GOT3 (cell line): ENCODE measurements around the gene SH3RF3.

ENCODE experiments used
- DNase-seq: peaks from one replicate; lab custom pipeline; 2025; ENCODE audit warnings: mixed read lengths; lab: John Stamatoyannopoulos, UW

Gene SH3RF3

DNA sequence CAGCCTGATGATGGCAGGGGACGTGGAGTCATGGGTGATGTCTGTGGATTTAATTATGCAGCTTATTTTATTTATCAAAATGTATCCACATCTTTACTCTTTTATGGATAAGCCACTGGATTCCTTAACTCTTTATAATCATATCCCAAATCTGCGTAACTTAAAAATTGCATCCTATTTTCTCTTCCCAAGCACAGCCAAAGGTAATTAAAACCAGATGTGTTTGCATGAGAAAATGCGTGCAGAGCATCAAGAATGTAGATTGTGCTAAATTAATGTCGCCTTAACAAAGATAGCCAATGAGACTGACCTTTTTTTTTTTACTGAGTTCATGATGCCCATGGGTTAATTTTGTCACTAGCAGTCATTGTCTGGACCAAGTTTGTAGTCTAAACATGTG lies 10.0 kb downstream of the SH3RF3 start:
- no peak for DNase-seq

DNA sequence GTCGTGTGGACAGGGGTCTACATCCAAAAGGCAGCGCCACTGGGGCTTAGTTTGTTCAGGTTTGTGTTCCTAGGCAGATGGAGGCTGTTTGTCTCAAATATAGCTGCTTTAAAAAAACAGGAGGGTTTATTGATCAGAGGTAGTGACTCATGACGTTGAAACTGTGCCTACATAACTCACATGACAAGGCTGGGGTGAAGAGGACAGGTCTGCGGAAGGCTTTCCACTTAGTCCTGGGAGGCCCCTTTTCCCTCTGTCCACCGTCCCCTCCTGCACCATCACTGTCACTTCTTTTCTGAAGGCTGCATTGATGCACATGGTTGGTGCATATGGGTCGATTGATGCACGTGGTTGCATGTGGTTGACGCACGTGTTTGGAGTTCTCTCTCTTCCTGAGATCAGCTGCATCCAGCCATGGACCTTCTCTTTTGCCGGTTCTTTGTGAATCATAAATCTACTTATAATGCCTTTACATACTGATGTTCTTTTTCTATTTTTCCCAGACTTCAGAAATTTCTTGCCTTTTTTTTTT lies 10.9 kb downstream of the SH3RF3 start:
- no peak for DNase-seq

DNA sequence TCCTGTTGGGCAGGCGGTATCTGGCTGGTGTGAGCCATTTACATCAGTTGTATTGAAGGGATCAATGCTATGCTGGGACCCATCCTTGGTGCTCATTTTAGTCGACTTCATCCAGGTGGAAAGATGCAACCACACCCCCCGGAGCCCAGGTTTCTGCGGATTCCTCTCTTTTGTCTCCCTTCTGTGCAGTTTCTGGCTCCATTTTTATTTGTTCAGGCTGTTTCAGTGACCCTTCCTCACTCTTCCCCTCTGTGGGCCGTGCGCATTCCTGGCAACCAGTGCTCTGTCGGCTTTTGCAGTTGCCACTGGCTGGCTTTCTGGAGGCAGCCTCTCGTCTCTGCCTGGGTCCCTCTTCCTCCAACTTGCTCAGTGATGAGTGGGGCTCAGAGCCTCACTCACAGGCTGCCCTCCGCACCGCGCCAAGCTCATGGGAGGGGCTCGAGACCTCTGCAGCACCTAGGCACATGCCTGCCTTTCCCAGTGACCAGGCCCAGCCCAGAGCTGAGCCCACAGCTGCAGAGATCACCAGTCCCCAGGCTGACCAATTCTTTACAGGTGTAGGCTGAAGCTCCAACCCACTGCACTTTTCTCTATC lies 12.1 kb downstream of the SH3RF3 start:
- DNase-seq = no peak

DNA sequence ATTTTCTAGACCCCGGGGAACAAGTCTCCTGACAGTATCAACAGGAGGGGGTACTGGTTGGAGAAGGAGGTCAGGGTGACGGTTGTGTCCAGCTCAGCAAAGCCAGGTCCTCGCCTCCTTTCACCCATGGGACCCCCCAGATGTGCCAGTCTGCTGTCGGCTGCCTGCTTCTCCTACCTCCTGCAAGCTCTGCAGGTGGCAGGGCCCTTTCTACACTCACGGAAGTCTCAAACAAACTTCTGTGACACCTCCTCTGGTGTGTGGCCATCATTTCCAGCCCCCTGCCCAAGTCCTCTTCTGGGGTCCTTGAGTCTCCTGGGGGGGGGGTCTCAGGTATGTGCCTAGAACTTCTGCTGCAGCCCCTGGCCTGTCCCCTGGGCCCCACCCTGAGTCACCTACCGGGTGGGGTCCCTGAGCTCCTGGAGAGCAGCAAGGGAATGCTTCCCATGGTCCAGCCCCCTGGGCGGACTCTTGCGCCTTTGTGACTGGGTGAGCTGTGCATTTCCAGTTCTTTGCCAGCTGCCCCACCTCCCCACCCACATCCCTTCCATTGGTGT lies 12.8 kb downstream of the SH3RF3 start:
- DNase-seq = no peak

DNA sequence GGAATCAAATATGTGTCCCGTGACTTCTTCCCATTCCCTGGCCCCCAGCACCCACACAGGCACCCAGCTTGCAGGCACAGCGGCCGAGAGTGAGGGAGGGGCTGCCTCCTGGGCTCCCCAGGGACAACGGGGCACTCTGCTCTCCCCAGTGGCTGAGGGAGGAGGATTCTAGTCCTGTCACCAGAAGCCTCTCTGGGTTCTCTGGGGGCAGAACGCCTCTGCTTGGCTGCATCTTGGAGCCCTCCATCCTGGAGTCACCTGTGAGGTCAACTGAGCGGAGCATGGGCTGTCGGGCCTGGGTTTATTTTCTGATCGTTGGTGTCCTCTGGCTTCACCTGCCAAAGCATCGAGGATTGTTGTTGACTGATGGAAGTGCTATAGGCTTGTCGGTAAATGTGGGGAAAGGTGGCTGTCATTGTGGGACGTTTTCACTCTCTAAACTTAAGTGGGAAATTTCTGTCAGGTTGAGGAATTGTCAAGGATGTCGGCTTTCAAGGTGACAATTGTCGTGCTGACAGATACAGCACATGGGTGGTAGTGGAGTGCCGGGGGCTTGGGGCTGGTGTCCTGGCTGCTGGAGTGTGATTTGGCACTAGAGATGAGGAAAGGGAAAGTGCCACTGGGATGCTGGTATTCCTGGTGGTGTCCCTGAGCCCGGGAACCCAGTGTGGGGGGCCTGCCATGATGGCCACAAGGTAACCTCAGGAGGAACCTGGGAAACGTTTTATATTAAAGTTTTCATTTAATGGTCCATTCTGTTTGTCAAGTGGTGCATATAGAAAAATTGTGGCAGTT lies 13.6 kb downstream of the SH3RF3 start:
- no peak for DNase-seq

DNA sequence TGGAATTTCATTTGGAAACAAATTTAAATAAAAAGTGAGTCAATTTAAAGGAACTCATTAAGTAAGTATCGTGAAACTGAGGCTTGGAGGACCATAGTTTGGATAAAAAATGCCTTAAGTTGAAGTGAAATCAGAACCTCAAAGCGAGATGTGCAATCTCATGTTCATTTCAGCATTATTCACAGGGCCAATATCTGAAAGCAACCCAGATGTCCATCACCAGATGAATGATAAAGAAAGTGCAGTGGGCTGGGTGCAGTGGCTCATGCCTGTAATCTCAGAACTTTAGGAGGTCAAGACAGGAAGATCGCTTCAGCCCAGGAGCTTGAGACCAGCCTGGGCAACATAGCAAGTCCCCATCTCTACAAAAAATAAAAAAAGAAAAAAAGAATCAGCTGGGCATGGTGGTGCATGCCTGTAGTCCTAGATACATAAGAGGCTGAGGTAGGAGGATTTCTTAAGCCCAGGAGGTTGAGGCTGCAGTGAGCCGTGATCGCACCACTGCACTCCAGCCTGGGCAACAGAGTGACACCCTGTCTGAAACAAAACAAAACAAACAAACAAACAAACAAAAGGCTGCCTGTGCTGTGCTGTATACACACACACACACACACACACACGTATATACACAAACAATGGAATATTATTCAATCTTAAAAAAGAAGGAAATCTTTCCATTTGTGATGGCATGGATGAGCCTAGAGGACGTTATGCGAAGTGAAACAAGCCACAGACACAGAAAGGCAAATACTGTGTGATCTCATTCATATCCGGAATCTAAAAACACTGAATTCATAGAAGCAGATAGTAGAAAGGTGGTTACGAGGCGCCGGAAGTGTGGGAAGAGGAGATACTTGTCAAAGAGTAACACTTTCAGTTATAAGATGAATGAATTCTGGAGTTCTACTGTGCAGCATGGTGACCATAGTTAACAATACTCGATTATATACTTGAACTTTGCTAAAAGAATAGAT lies 14.5 kb downstream of the SH3RF3 start:
- no peak for DNase-seq

DNA sequence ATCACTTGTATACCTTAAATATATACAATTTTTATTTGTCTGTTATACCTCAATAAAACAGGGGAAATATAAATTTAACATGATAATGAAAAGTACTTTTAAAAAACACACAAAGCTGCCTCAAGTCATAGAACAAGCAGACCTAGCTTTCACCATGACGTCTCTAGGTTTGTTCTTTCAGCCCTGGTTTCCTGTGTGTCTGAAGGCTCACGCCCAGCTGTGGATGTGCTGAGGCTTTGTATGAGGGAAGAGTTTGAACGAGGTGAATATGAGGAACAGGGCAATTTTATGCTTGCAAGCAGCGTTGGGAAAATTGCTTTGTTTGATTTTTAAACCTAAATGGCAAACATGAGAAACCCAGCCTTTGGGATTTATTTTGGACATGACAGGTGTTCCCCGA lies 15.3 kb downstream of the SH3RF3 start:
- no peak for DNase-seq

DNA sequence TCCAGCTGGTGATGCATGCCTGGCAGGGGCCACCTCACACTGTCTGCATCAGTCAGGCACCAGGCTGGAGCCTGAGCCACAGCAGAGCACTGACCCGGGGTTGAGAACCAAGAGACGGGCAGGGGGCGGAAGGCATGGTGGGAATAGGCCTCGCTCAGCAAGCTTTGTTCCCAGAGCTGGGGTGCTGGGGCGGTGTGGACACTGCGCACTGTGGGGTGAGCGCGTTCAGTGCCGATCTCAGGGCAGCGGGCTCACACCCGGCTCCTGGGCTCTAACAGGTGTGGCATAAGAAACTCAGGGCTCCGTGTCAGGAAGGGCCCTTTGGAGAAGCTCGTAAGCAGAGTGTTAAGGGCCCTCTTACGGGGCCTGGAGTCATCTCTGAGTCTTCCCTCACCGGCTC lies 15.7 kb downstream of the SH3RF3 start:
- no peak for DNase-seq

DNA sequence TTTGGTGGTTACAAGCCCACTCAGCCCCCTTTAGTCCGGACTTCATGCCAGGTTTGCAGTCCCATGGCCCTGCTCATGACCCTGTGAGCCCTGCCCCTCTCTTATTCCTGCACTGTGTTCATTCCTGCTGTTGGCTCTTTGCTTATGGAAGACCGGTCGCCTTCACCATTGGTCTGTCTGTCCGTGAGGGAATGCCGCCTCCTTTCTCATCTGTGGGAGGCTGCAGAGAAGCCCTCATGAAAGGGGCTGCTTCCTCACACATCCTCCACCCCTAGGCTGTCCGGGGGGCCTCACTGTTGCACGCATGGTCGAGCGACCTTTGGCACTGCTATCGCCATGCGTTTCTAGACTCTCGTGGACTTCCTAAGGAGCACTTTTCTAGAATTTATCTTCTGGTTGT lies 16.3 kb downstream of the SH3RF3 start:
- no peak for DNase-seq

DNA sequence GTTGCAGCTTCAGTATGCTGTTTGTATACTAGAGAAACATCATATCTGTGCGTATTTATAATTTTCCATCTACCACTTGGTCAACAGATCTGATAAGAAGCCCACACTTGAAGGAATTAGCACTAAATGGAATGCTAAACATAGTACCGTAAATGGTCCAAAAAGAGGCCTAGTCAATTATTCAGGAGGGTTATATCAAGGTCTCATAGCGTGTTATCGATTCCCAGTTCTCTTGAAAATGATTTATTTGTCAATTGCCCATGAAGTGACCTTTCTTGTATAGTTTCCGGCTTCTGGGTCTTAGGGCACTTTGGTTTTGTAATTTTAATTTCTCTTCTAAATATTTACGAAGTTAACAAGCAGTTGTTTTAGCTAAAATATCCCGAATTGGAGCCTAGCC lies 18.4 kb downstream of the SH3RF3 start:
- no peak for DNase-seq

DNA sequence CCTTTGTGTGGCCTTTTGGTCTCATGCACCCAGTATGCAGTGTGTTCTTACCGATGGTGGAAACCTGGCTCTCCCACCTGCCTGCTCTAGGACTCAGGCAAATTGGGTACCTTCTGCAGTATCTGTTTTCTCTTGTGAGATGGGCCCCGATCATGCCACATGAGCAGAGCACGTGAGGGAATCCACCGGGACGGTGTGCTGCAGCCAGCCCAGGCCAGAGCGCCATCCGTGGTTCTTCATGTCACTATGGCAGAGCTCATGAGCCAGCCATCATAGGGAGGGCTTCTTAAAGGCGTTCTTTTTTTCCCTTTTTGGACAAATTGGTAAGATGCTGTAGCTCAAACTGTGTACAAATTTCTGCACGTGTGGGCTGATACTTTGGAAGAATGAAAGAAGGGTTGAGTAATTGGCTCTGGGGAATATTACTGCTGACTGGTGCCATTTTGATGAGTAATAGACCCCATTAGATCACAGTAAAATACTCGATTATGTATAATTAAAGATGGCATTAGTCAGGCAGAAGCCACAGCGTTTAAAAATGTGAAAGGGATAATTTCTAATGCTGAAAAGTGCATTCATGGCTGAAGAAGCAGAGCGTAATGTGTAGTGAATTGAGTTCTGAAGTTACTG lies 19.2 kb downstream of the SH3RF3 start:
- no peak for DNase-seq

DNA sequence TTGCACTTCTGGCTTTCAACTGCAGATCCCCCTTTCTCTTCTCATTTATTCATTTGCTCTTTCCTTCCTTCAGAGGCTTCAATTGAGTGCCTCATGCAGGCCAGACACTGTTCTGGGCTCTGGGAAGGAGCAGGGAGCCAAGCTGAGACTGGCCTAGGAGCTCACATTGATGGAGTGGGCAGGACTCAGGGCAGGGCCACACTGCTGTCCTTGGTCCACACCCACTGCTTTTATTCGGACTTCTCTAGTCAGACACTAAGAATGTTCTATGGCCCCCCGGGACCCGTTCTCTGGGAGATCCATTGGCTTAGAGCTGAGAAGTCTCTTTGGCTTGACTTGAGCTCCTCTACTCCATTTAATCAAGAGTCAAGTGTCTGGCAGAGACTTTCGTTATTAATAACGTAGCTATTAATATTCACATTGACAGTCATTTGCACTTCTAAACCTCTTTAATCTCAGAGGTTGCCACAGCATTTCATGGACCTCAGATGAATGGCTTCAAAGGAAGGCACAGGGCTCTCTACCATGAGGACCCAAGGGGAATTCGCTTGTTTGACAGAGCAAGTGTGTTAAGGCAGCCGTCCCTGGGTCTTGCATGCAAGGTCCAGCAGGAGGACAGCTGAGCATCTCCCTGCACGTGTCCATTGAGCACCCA lies 20.1 kb downstream of the SH3RF3 start:
- DNase-seq = no peak

DNA sequence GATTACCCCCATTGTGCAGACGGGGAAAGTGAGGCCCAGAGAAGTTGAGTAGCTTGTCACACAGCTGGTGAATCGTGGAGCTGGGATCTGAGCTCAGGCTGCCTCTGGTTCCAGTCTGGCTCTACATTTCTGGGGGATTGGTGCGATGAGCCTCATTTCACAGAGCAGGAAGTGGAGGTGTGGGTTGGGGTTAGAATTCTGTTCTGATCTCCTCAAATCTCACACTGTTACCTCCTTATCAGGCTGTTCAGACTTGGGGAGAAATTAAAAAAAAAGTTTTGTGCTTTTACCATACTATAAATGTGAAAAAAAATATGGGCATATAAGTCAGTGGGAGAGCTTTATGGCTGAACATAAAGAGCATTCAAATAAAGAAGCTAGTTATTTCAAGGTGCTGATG lies 21.6 kb downstream of the SH3RF3 start:
- DNase-seq = no peak

DNA sequence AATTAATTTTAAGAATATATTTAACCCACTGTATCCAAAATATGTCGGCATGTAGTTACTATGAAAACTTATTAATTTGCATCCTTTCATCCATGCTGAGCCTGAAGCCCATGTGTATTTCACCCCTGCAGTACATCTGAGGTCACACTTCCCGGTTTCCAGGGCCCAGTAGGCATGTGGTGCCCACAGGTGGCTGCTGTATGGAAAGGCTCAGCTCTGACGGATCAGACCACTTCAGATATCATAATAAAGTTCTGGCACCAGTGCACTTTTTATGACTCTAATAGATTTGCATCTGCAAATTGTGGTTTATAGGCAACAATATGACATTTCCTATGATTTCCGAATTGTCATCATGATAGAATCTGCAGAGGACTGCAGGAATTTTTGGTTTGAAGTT lies 22.5 kb downstream of the SH3RF3 start:
- no peak for DNase-seq

DNA sequence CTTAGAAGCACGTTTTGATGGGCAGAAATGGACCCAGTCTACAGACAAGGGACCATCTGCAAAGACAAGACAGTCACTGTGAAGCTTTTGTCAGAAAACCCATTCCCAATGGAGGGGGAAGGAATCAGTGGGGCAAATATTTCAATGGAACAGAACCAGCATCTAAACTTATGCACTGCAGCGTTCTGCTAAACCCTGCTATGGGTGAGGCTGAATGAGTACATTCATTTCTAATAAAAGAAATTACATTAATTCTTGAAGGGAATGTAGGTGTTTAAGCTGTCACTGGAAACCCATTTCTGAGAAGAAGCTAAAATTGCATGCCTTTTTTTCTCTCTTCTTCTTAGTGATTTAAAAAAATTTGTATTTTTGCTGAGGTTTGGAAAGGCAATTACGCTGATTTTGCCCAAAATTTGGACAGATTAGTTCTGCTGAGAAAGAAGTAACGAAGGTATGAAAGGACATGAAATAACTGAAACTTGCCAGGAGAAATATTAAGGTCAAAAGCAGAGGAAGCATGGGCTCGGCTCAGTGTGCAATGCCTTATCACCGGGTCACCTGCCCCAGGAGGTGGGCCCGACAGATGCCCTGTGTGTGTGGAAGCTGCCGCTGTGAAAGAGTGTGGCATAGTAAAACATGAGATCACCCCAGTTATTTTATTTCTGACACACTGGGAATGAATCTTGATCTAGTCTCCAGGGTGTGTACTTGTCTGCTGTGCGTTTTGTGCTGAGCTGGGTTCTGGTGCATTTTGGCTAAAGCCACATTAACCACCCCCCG lies 24.2 kb downstream of the SH3RF3 start:
- DNase-seq = no peak

DNA sequence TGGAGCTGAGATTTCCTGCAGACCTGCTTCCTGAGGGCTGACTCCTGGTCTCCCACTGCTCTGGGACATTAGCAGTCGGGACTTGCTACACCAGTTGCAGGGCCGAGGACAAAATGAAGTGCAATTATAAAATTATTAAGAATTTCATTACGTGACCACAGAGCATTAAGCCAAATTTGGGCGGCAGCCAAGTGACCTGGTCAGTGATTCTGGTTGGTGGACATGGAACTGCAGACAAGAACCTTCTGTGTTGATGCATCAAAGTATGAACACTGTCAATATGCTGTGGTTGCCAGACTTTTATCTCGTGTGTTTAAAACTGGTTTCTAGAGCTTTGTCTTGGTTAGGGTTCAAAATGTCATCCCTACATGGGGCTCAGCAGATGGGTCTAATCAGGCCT lies 24.8 kb downstream of the SH3RF3 start:
- DNase-seq = no peak

DNA sequence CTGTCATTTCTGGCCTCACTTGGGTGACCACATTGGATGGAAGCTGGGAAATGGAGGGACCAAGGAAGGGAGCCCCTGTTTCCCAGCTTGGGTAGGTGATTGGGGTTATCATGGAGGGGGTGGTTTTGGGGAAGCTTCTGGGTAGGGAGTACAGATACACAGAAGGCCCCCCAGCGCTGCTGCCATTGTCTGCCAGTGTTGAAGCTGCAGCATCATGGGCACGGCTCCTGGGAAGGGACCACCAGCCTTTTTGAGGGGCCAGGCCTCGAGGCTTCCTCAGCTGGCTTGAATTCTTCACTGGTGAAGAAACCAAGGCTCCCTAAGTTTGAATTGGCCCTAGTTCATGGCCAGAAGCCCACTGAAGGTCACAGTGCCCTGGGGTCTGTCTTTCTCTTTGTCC lies 25.2 kb downstream of the SH3RF3 start:
- no peak for DNase-seq

DNA sequence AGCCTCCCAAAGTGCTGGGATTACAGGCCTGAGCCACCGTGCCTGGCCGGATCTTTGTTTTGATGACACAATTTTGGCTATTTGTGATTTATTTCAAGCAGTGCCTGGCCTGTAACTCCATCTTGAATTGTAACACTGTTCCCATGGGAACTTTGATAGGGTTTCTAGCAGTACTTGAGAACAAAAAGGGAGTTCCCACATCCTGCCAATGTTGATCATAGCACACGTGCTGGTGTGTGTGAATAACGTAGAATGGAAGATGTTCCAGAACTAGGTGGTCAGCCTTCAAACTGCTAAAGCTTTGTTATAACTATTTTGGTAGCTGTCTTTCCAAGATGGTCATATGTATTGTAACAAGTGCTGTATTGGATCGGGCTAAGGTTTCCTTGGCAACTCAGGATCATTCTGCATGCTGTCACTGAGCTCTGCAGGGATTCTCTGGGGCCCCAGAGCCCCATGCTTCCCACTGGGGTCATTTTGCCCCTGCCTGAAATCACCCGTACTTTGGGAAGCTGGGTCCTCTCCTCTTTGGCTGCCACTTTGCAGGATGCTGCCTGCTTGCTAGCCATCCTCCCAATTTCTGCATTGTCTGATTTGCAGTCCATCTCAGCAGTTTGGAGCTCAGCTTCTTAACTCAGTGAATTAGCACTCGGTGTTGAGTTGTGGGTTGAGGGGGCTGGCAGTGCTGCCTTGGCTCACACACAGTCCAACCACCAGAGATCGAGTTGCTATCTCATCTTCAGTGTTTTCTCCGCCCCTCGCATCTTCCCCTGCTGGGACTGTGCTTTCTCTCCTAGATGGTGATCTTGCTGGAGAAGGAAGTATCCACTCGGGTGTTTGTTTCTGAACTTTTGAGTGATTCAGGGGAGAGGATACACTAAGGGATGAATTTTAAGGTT lies 26.8 kb downstream of the SH3RF3 start:
- no peak for DNase-seq

DNA sequence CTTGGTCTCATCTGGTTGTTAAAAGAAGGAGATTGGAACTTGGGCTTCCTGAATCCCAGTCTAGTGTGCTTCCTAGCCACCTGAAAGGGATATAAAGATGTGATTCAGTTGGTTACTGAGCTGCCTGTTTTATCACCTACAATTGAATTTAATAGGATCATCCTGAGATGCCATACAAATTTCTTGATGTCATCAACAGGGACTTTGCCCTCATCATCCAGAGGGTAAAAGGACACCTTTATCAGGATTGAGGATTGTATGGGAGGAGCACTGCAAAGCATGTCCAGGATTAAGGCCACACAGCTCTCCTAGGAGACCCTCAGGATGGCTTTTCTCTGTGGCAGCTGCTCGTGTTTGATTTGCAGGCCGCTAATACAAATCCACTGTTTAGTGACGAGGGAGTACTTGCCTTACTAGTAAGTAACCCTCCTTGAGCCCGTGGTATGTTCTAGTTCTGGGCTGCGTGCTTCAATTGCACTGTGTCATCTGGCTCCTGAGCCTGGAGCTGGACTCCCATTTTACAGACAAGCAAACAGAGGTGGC lies 28.6 kb downstream of the SH3RF3 start:
- DNase-seq = no peak
